ENCODE data around the gene ATPAF2.

The ATPAF2 gene

GRCh38 chr17:18038149-18038850 is 668 bp downstream of the ATPAF2 start:
- Histone ChIP-seq H3K4me1 (ENCODE audit: control insufficient read depth, low read depth, low read length) (peaks cover 5% of the 10 kb centered on the region), H3K36me3 (ENCODE audit: control insufficient read depth, low read depth, low read length) (no peaks in the 10 kb centered on the region), H3K27ac (ENCODE audit: low read length) (no peak overlapping the region), H3K27me3 (ENCODE audit: control insufficient read depth, insufficient read depth, low read length) (peaks cover 10% of the 10 kb centered on the region), H3K9ac (ENCODE audit: low read length) (peak overlapping the region; percentile 65), H3K9me3 (ENCODE audit: control insufficient read depth, low read depth, low read length) (no peaks in the 10 kb centered on the region), H3K4me3 (ENCODE audit: low read length) (peak overlapping the region; percentile 87)

GRCh38 chr17:18037486-18037885 is 1.5 kb downstream of the ATPAF2 start:
- no peaks in the 10 kb centered on the region for H3K36me3 ChIP-seq (ENCODE audit: control insufficient read depth, low read depth, low read length)
- peaks cover 5% of the 10 kb centered on the region for H3K4me1 ChIP-seq (ENCODE audit: control insufficient read depth, low read depth, low read length)
- H3K4me3 ChIP-seq (ENCODE audit: low read length): no peak overlapping the region
- no peak overlapping the region for H3K27ac ChIP-seq (ENCODE audit: low read length)
- H3K9me3 ChIP-seq (ENCODE audit: control insufficient read depth, low read depth, low read length): no peaks in the 10 kb centered on the region
- peaks cover 10% of the 10 kb centered on the region for H3K27me3 ChIP-seq (ENCODE audit: control insufficient read depth, insufficient read depth, low read length)
- no peak overlapping the region for H3K9ac ChIP-seq (ENCODE audit: low read length)

GRCh38 chr17:18035704-18036103 is 3.3 kb downstream of the ATPAF2 start:
- Histone ChIP-seq H3K27me3 (ENCODE audit: control insufficient read depth, insufficient read depth, low read length) (peaks cover 10% of the 10 kb centered on the region), H3K4me1 (ENCODE audit: control insufficient read depth, low read depth, low read length) (peaks cover 5% of the 10 kb centered on the region), H3K27ac (ENCODE audit: low read length) (no peak overlapping the region), H3K36me3 (ENCODE audit: control insufficient read depth, low read depth, low read length) (no peaks in the 10 kb centered on the region), H3K9me3 (ENCODE audit: control insufficient read depth, low read depth, low read length) (no peaks in the 10 kb centered on the region), H3K9ac (ENCODE audit: low read length) (no peak overlapping the region), H3K4me3 (ENCODE audit: low read length) (no peak overlapping the region)

- H3K27me3 ChIP-seq (ENCODE audit: control insufficient read depth, insufficient read depth, low read length): peaks cover 10% of the 10 kb centered on the region
- H3K36me3 ChIP-seq (ENCODE audit: control insufficient read depth, low read depth, low read length): no peaks in the 10 kb centered on the region
- no peak overlapping the region for H3K27ac ChIP-seq (ENCODE audit: low read length)
- no peak overlapping the region for H3K9ac ChIP-seq (ENCODE audit: low read length)
- peaks cover 5% of the 10 kb centered on the region for H3K4me1 ChIP-seq (ENCODE audit: control insufficient read depth, low read depth, low read length)
- H3K9me3 ChIP-seq (ENCODE audit: control insufficient read depth, low read depth, low read length): no peaks in the 10 kb centered on the region
- H3K4me3 ChIP-seq (ENCODE audit: low read length): no peak overlapping the region
Observed at GRCh38 chr17:18033442-18034099, 5.4 kb downstream of the ATPAF2 start.

GRCh38 chr17:18031955-18032354 is 7.0 kb downstream of the ATPAF2 start:
- no peak overlapping the region for H3K9ac ChIP-seq (ENCODE audit: low read length)
- no peaks in the 10 kb centered on the region for H3K4me1 ChIP-seq (ENCODE audit: control insufficient read depth, low read depth, low read length)
- no peaks in the 10 kb centered on the region for H3K36me3 ChIP-seq (ENCODE audit: control insufficient read depth, low read depth, low read length)
- H3K9me3 ChIP-seq (ENCODE audit: control insufficient read depth, low read depth, low read length): no peaks in the 10 kb centered on the region
- no peaks in the 10 kb centered on the region for H3K27me3 ChIP-seq (ENCODE audit: control insufficient read depth, insufficient read depth, low read length)
- no peak overlapping the region for H3K27ac ChIP-seq (ENCODE audit: low read length)
- H3K4me3 ChIP-seq (ENCODE audit: low read length): no peak overlapping the region

- no peaks in the 10 kb centered on the region for H3K4me1 ChIP-seq (ENCODE audit: control insufficient read depth, low read depth, low read length)
- H3K27ac ChIP-seq (ENCODE audit: low read length): no peak overlapping the region
- H3K9ac ChIP-seq (ENCODE audit: low read length): no peak overlapping the region
- H3K9me3 ChIP-seq (ENCODE audit: control insufficient read depth, low read depth, low read length): no peaks in the 10 kb centered on the region
- H3K27me3 ChIP-seq (ENCODE audit: control insufficient read depth, insufficient read depth, low read length): no peaks in the 10 kb centered on the region
- H3K4me3 ChIP-seq (ENCODE audit: low read length): no peak overlapping the region
- no peaks in the 10 kb centered on the region for H3K36me3 ChIP-seq (ENCODE audit: control insufficient read depth, low read depth, low read length)
Observed at GRCh38 chr17:18028952-18029540, 9.9 kb downstream of the ATPAF2 start.

- no peaks in the 10 kb centered on the region for H3K36me3 ChIP-seq (ENCODE audit: control insufficient read depth, low read depth, low read length)
- no peak overlapping the region for H3K4me3 ChIP-seq (ENCODE audit: low read length)
- no peak overlapping the region for H3K27ac ChIP-seq (ENCODE audit: low read length)
- H3K9me3 ChIP-seq (ENCODE audit: control insufficient read depth, low read depth, low read length): no peaks in the 10 kb centered on the region
- no peak overlapping the region for H3K9ac ChIP-seq (ENCODE audit: low read length)
- H3K4me1 ChIP-seq (ENCODE audit: control insufficient read depth, low read depth, low read length): no peaks in the 10 kb centered on the region
- H3K27me3 ChIP-seq (ENCODE audit: control insufficient read depth, insufficient read depth, low read length): no peaks in the 10 kb centered on the region
Observed at GRCh38 chr17:18028114-18028951, 10.6 kb downstream of the ATPAF2 start.

- H3K4me3 ChIP-seq (ENCODE audit: low read length): no peak overlapping the region
- no peak overlapping the region for H3K9ac ChIP-seq (ENCODE audit: low read length)
- no peaks in the 10 kb centered on the region for H3K9me3 ChIP-seq (ENCODE audit: control insufficient read depth, low read depth, low read length)
- no peak overlapping the region for H3K27ac ChIP-seq (ENCODE audit: low read length)
- no peaks in the 10 kb centered on the region for H3K4me1 ChIP-seq (ENCODE audit: control insufficient read depth, low read depth, low read length)
- no peaks in the 10 kb centered on the region for H3K36me3 ChIP-seq (ENCODE audit: control insufficient read depth, low read depth, low read length)
- H3K27me3 ChIP-seq (ENCODE audit: control insufficient read depth, insufficient read depth, low read length): no peaks in the 10 kb centered on the region
Observed at GRCh38 chr17:18027280-18027679, 11.7 kb downstream of the ATPAF2 start.

GRCh38 chr17:18025945-18026776 is 12.8 kb downstream of the ATPAF2 start:
- H3K27ac ChIP-seq (ENCODE audit: low read length): no peak overlapping the region
- H3K9me3 ChIP-seq (ENCODE audit: control insufficient read depth, low read depth, low read length): no peaks in the 10 kb centered on the region
- no peaks in the 10 kb centered on the region for H3K4me1 ChIP-seq (ENCODE audit: control insufficient read depth, low read depth, low read length)
- H3K9ac ChIP-seq (ENCODE audit: low read length): no peak overlapping the region
- no peaks in the 10 kb centered on the region for H3K36me3 ChIP-seq (ENCODE audit: control insufficient read depth, low read depth, low read length)
- no peaks in the 10 kb centered on the region for H3K27me3 ChIP-seq (ENCODE audit: control insufficient read depth, insufficient read depth, low read length)
- H3K4me3 ChIP-seq (ENCODE audit: low read length): no peak overlapping the region

GRCh38 chr17:18025241-18025944 is 13.6 kb downstream of the ATPAF2 start:
- Histone ChIP-seq H3K36me3 (ENCODE audit: control insufficient read depth, low read depth, low read length) (no peaks in the 10 kb centered on the region), H3K27me3 (ENCODE audit: control insufficient read depth, insufficient read depth, low read length) (no peaks in the 10 kb centered on the region), H3K9ac (ENCODE audit: low read length) (no peak overlapping the region), H3K27ac (ENCODE audit: low read length) (no peak overlapping the region), H3K4me3 (ENCODE audit: low read length) (no peak overlapping the region), H3K4me1 (ENCODE audit: control insufficient read depth, low read depth, low read length) (no peaks in the 10 kb centered on the region), H3K9me3 (ENCODE audit: control insufficient read depth, low read depth, low read length) (no peaks in the 10 kb centered on the region)

All from iPS-18a (cell line).